ENCODE measurements around the gene FUT6. TPM values are rescaled to one million over a fixed set of nuclear protein-coding genes. Genes with fewer than 3 reads are reported as not detected.
A peak's percentile ranks its signal among the peaks of the same experiment; 100 is the strongest.
"Not testable (repeated sequence)": the region's sequence is repeated elsewhere in the genome, so short reads cannot be mapped to it uniquely, and the experiment has no call there.

The FUT6 gene
- total and polyA plus RNA-seq, 5 donors = not detected

- WGBS = 78% methylated on average over 10 of the region's 10 CpGs
- ATAC-seq; H3K27me3 ChIP-seq (ENCODE audit: control insufficient read depth, insufficient read depth); H3K4me3 ChIP-seq (ENCODE audit: low read length); intact Hi-C loops (cut with DNase I); DNase-seq; H3K4me1 ChIP-seq (ENCODE audit: control insufficient read depth, insufficient read depth, low read length); H3K27ac ChIP-seq (ENCODE audit: low read length); H3K9me3 ChIP-seq (ENCODE audit: control insufficient read depth, low read length): not testable (repeated sequence)
Measured at GRCh38 chr19:5854121-5854520, 14.6 kb upstream of the FUT6 start.

- intact Hi-C loops (cut with DNase I) = no loop called here
- H3K4me1 ChIP-seq (ENCODE audit: control insufficient read depth, insufficient read depth, low read length) = no peaks in the 10 kb centered on the region
- no peaks in the 10 kb centered on the region for H3K9me3 ChIP-seq (ENCODE audit: control insufficient read depth, low read length)
- H3K27ac ChIP-seq (ENCODE audit: low read length) = no peak within 1 kb of the TSS
- 68% methylated on average over 10 of the region's 10 CpGs for WGBS
- DNase-seq (no peak), ATAC-seq (peak; percentile 23 to 33)
- no peaks in the 10 kb centered on the region for H3K27me3 ChIP-seq (ENCODE audit: control insufficient read depth, insufficient read depth)
- no peak within 1 kb of the TSS for H3K4me3 ChIP-seq (ENCODE audit: low read length)
Measured at GRCh38 chr19:5851302-5851701, 11.8 kb upstream of the FUT6 start, which contains the start of gene FUT3. Gene FUT3 (minus strand): TSS chr19:5851449.

GRCh38 chr19:5850743-5851293, 11.3 kb upstream of the FUT6 start:
- Histone ChIP-seq H3K27me3 (ENCODE audit: control insufficient read depth, insufficient read depth) (no peaks in the 10 kb centered on the region), H3K27ac (ENCODE audit: low read length) (no peak overlapping the region), H3K4me1 (ENCODE audit: control insufficient read depth, insufficient read depth, low read length) (no peaks in the 10 kb centered on the region), H3K4me3 (ENCODE audit: low read length) (no peak overlapping the region), H3K9me3 (ENCODE audit: control insufficient read depth, low read length) (no peaks in the 10 kb centered on the region)
- DNase-seq (peak in 2 of 3 donors; percentile 52 to 81), ATAC-seq (peak; percentile 58 to 70)
- intact Hi-C loops (cut with DNase I) = no loop called here
- 17% methylated on average over 5 of the region's 5 CpGs for WGBS

GRCh38 chr19:5850189-5850588, 10.7 kb upstream of the FUT6 start:
- H3K4me1 ChIP-seq (ENCODE audit: control insufficient read depth, insufficient read depth, low read length) = no peaks in the 10 kb centered on the region
- ATAC-seq (no peak), DNase-seq (no peak)
- H3K27ac ChIP-seq (ENCODE audit: low read length) = no peak overlapping the region
- H3K27me3 ChIP-seq (ENCODE audit: control insufficient read depth, insufficient read depth) = no peaks in the 10 kb centered on the region
- no peaks in the 10 kb centered on the region for H3K9me3 ChIP-seq (ENCODE audit: control insufficient read depth, low read length)
- intact Hi-C loops (cut with DNase I) = no loop called here
- WGBS = 89% methylated on average over 6 of the region's 6 CpGs
- no peak overlapping the region for H3K4me3 ChIP-seq (ENCODE audit: low read length)

- 75% methylated on average over 5 of the region's 5 CpGs for WGBS
- H3K9me3 ChIP-seq (ENCODE audit: control insufficient read depth, low read length); H3K27me3 ChIP-seq (ENCODE audit: control insufficient read depth, insufficient read depth); H3K4me3 ChIP-seq (ENCODE audit: low read length); H3K27ac ChIP-seq (ENCODE audit: low read length); H3K4me1 ChIP-seq (ENCODE audit: control insufficient read depth, insufficient read depth, low read length); intact Hi-C loops (cut with DNase I); DNase-seq; ATAC-seq: not testable (repeated sequence)
Measured at GRCh38 chr19:5848621-5849020, 9.1 kb upstream of the FUT6 start.

- H3K4me3 ChIP-seq (ENCODE audit: low read length); DNase-seq; intact Hi-C loops (cut with DNase I); H3K27ac ChIP-seq (ENCODE audit: low read length); ATAC-seq; H3K27me3 ChIP-seq (ENCODE audit: control insufficient read depth, insufficient read depth); H3K9me3 ChIP-seq (ENCODE audit: control insufficient read depth, low read length); H3K4me1 ChIP-seq (ENCODE audit: control insufficient read depth, insufficient read depth, low read length): not testable (repeated sequence)
- WGBS = 81% methylated on average over 10 of the region's 10 CpGs
Measured at GRCh38 chr19:5847846-5848245, 8.3 kb upstream of the FUT6 start.

GRCh38 chr19:5844456-5845433, 5.2 kb upstream of the FUT6 start:
- no peaks in the 10 kb centered on the region for H3K27me3 ChIP-seq (ENCODE audit: control insufficient read depth, insufficient read depth)
- WGBS = 86% methylated on average over 24 of the region's 24 CpGs
- H3K9me3 ChIP-seq (ENCODE audit: control insufficient read depth, low read length) = no peaks in the 10 kb centered on the region
- no peak overlapping the region for H3K4me3 ChIP-seq (ENCODE audit: low read length)
- peak in 1 of 2 donors; percentile 27 for ATAC-seq
- intact Hi-C loops (cut with DNase I) = no loop called here
- no peak overlapping the region for H3K27ac ChIP-seq (ENCODE audit: low read length)
- H3K4me1 ChIP-seq (ENCODE audit: control insufficient read depth, insufficient read depth, low read length) = no peaks in the 10 kb centered on the region
- no peak for DNase-seq

GRCh38 chr19:5843295-5843927, 3.9 kb upstream of the FUT6 start:
- Histone ChIP-seq H3K9me3 (ENCODE audit: control insufficient read depth, low read length) (no peaks in the 10 kb centered on the region), H3K27me3 (ENCODE audit: control insufficient read depth, insufficient read depth) (no peaks in the 10 kb centered on the region), H3K27ac (ENCODE audit: low read length) (no peak overlapping the region), H3K4me1 (ENCODE audit: control insufficient read depth, insufficient read depth, low read length) (no peaks in the 10 kb centered on the region), H3K4me3 (ENCODE audit: low read length) (no peak overlapping the region)
- intact Hi-C loops (cut with DNase I) = no loop called here
- no peak for DNase-seq
- no peak for ATAC-seq
- WGBS = 93% methylated on average over 21 of the region's 21 CpGs

- H3K27me3 ChIP-seq (ENCODE audit: control insufficient read depth, insufficient read depth); ATAC-seq; H3K27ac ChIP-seq (ENCODE audit: low read length); intact Hi-C loops (cut with DNase I); H3K4me1 ChIP-seq (ENCODE audit: control insufficient read depth, insufficient read depth, low read length); H3K9me3 ChIP-seq (ENCODE audit: control insufficient read depth, low read length); DNase-seq; H3K4me3 ChIP-seq (ENCODE audit: low read length): not testable (repeated sequence)
- WGBS = 72% methylated on average over 6 of the region's 6 CpGs
Measured at GRCh38 chr19:5841735-5842111, 2.2 kb upstream of the FUT6 start.

GRCh38 chr19:5838353-5839064, 993 bp downstream of the FUT6 start:
- intact Hi-C loops (cut with DNase I) = no loop called here
- Histone ChIP-seq H3K4me3 (ENCODE audit: low read length) (no peak overlapping the region), H3K4me1 (ENCODE audit: control insufficient read depth, insufficient read depth, low read length) (no peaks in the 10 kb centered on the region), H3K27me3 (ENCODE audit: control insufficient read depth, insufficient read depth) (no peaks in the 10 kb centered on the region), H3K27ac (ENCODE audit: low read length) (no peak overlapping the region), H3K9me3 (ENCODE audit: control insufficient read depth, low read length) (no peaks in the 10 kb centered on the region)
- 68% methylated on average over 20 of the region's 20 CpGs for WGBS
- ATAC-seq (no peak), DNase-seq (no peak)

Measured in right cardiac atrium (tissue), 5 donors.